Hypothalamus (tissue), 51 donors: ENCODE results near the gene PLB1.

Experiments
- DNase-seq, 51 donors: peaks; one replicate each; lab custom pipeline; 2025; lab: John Stamatoyannopoulos, UW

The PLB1 gene

DNA sequence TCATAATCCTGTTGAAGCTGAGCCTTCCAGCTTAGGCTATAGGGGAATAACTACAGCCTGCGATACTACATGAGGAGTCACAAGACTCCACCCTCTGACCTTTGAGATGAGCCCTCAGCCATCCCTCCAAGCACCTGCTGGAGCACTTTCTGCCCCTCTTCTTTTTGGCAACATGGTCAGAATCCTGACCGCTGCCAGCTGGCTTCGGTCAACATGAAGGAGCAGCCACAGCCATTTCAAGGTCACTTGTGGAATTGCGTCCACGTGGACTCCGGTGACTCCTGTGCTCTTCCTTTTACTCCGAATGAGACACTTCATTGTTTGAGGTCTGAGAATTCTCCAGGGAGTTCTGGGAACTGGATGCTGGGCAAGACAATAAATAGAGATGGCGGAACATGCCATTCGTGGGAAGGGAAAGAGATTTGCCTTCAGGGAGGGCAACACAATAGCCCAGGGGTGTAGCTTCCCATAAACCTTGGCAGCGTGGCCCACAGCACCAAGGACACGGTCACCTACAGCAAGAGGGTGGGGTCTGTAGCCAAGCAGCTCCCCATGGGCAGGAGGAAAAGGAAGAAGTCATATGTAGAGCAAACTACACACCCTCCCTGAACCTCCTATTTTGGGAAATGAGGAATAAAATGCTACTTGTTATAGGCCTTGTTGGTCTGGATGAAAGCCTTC is 182.5 kb downstream of the PLB1 start:
- DNase-seq, result peak in 1 of 51 donors; percentile 16

DNA sequence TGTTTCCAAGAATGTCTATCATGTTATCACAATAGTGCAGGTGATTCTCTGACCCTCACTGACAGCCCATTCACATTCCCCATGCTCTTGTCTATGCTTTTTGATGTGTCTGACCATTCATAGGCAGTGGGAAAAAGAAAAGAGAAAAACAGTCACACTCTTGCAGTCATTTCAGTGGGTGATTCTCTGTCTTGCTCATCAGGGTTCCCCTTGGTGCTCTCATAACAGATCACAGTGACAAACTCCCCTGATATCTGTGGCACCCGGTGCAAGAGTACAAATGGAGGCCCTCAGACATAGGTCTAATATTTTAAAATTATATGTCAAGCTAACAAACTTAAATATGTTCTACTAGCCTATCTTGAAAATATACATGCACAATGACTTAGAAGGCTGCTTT is 183.1 kb downstream of the PLB1 start:
- no peak for DNase-seq

DNA sequence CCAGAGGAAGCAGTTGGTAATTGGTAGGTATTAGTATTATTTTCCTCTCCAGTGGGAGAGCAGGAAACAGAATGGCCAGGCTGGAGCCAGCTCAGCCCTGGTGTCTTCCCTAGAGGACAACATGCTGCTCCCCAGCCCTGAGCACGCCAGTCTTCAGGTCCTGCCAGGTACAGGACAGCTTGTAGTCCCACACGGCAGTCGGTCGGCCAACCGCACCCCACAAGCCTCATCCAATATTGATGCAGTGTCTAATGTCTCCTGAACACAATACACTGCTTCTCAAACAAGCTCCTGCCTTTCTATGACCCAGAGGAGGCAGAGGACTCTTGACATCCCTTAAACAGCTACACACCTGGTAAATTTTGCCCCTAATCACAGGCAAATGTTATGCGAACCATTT is 184.8 kb downstream of the PLB1 start:
- no peak for DNase-seq

DNA sequence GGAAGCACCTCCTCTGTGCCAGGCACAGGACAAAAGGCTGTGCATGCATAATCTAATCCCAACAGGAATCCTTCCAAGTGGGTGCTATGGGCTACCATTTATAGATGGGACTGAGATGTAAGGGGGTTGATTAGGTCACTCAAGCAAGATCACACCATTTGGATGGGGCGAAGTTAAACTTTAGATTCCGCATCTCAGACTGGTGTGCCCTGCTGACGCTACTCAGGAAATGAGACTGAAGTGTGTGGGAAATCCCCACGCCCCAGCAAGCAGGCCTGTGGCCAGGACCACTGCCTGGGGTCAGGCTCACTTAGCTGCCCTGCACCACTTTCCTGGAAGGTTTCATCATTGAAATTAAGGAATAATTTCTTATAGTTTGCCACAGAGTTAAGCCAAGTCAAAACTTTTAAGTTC is 185.3 kb downstream of the PLB1 start:
- DNase-seq, result peak in 10 of 51 donors; percentile 6 to 44 (median 24)

DNA sequence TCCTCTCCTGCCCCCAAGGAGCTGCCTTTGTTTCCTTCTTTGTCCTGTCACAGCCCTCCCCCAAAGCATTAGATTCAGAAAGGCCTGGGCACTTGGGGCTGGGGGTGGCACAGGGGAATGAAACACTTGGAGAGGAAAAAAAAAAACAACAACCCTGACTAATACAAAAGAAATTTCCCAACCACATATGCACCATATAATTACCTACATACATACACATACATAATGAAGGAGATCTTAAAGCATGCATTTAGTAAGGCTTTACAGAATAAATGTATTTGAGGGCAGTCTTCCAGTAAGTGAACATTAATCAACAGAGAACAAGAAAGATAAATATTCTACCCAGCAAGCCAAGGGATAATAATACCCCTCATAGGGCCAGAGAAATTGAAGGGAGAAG is 185.7 kb downstream of the PLB1 start:
- DNase-seq, result no peak

DNA sequence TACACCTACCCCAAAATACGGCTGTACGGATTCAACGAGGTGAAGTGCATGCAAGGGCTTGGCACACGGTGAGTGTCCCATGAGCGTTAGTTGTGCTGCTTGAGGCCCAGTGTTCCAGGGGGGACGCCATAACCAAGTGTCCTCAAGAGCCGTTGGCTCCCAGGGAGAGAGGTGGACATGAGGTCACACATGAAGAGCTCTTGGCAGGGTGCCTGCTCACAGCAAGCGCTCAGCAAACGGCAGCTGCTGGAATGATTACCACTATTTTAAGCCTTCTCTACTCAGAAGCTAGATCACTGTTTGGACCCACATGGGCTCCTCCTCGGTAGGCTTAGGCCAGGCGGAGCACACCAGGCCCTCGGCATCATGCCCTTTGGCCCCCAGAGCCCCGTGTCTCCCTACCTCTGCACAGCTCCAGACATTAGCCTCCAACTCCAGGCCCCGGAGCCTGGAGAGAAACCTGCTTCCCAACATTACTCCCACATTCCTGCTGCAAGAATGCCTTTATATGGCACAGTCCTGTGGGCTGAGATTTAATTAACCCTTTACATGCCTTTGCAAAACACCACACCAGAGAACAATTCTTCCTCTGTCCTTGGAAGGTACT is 187.3 kb downstream of the PLB1 start:
- DNase-seq, result peak in 18 of 51 donors; percentile 8 to 44 (median 18)

DNA sequence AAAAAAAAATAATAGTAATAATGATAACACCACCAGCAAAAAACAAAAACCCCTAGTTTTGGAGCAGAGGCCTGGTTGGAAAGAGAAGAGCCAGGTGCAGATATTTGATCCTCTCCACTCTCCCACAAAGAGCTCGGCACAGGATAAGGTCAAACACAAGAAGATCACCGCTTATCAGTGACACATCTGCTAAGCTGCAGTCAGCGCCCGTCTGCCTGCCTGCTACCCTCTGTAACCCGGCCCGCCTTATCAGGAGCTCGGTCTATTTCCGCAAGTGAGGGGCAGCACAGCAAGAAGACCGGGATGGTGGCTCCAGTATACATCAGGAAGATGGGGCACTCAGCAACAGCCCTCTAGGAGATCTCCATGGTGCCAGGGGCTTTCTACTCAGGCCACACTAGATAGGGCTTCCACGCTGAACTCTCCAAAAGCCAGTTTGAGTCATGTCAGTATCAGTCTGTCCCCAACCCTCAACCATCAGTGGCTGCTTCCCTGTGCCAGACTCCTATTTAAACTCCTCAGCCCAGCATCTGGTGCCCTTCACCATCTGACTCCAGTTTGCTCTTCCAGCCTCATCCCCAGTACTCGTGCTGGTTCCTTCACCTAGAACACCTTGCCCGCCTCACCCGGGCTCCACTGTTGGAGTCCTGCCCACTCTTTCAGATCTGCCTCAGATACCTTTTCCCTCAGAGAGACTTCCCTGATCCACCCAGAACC is 188.4 kb downstream of the PLB1 start:
- DNase-seq, result no peak

DNA sequence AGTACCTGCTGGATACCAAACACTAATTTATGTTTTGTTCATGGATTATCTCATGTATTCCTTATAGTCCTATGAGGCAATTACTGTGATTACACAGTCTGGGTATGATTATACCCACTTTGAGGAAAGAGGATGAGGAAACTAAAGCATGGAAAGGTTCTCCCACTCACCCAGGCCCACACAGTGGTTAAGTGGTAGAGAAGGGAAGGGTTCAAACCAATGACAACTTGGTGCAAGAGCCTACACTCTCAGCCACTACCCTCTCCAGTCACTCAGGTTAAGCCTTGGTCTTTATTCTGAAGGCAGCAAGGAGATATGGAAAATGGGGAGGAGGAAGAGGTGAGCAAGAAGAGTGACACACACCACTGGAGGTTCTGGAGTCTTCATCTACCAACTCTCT is 191.3 kb downstream of the PLB1 start:
- DNase-seq, result no peak

DNA sequence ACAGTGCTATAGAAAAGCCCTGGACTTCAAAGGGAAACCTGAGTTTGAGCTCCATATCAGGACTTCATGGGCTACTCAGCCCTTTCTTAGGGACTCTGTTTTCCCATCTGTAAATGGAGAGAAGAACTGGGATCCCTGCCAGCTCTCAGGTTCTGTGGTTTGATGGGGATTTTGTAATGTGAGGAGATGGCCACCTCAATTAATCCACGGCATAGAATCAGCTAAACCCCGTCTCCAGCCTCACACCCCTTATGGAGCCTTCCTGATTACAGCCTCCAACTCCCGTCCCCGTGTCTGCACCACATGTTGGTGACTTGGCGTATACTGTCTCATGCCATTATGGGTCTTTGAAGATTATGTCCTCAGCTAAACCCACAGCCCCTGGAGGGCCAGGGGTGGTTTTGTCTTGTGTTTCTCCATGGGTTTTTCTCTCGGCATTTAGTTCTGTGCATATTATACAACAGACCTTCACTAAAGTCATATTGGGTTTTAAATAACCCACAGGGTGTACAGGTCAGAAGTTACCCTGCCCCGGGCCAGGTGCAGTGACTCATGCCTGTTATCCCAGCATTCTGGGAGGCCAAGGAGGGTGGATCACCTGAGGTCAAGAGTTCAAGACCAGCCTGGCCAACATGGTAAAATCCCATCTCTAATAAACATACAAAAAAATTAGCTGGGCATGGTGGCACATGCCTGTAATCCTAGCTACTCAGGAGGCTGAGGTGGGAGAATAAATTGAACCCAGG is 192.0 kb downstream of the PLB1 start:
- no peak for DNase-seq

DNA sequence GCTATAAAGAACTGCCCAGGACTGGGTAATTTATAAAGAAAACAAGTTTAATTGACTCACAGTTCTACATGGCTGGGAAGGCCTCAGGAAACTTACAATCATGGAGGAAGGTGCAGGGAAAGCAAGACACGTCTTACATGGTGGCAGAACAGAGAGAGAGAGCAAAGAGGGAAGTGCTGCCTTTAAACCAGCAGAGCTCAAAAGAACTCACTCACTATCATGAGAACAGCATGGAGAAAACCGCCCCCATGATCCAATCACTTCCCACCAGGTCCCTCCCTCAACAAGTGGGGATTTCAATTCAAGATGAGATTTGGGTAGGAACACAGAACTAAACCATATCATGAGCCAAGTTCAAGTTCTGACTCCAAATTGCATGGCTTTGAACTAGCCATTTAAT is 193.0 kb downstream of the PLB1 start:
- no peak for DNase-seq

DNA sequence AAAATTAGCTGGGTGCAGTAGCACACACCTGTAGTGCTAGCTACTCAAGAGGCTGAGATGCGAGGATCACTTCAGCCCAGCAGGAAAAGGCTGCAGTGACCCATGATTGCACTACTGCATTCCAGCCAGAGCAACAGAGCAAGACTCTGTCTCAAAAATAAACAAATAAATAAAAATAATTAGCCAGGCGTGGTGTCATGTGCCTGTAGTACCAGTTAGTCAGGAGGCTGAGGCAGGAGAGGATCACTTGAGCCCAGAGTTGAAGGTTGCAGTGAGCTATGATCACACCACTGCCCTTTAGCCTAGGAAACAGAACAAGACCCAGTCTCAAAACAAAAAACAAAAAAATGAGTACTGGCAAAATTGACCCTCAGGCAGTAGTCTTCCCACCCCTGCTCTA is 193.9 kb downstream of the PLB1 start:
- no peak for DNase-seq

DNA sequence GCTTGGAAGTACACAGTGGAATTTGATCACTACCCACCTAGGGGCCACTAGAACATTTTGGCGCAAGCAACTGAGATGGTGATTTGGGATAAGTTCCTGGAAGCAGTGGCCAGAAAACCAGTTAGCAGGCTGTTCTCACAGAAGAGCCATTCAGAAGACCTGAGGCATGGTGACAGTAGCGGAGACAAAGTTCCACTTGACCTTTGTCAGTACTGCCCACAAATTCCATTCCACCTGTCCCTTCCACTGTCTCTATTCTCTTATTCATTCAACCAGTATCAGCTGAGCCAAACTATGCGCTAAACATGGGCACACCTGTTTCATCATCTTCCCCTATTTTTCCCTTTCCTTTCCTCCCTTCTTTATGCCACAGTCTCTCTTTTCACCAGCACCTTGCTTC is 196.6 kb downstream of the PLB1 start:
- DNase-seq, result no peak

DNA sequence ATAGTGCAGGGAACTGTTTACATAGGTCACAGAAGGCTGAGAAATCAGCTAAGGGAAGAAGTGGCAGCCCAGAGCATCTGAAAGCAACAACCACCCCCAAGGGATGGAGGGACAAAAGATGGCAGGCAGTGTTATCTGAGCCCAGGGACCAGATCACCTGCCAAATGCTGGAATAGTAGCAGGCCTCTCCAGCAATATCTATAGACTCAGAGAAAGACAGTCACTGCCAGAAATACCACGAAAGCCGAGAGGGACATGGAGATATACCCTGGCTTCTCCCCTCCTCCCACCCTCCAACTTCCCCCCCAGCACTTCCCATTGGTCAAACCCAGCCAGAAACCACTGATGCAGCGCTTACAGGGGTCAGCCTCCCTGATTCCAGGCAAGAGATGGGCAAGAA is 197.4 kb downstream of the PLB1 start:
- DNase-seq, result no peak
